ENCODE results near the gene FCRL5. TPM values are rescaled to one million over a fixed set of nuclear protein-coding genes. Genes with fewer than 3 reads are reported as not detected.

FCRL5 gene
- total RNA-seq, 1 experiment from 2014 or later, result not detected

DNA sequence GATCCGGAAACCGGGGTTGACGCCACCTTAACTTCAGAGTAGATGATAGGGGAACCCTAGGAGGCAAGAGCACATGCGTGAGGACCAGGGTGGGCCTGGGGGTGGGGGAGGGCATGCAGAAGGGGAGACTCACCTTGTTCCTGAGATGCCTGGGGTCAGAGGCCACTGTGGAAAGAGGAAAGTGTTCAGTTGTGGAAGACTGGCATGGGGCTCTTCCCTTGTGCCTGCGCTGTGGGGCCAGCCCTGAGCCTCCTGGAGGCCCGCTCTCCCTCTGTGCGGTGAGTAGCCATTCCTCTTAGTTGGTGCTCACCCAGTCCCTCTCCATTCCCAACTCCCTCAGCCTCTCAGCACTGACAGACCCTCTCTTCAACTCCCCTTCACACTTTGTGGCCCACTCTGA is 36.6 kb downstream of the FCRL5 start:
- H3K27ac ChIP-seq, result no peak overlapping the region
- no peaks in the 10 kb centered on the region for H3K9me2 ChIP-seq (ENCODE audit: insufficient read depth)
- no peaks in the 10 kb centered on the region for H3K36me3 ChIP-seq (ENCODE audit: low read depth)
- BruUV-seq (replicated peaks), result no TSS peak
- no peak overlapping the region for H3K4me3 ChIP-seq
- H3K27me3 ChIP-seq (ENCODE audit: insufficient read depth, low read depth), result no peaks in the 10 kb centered on the region
- H3K4me1 ChIP-seq (replicated peaks; ENCODE audit: insufficient read depth), result no peaks in the 10 kb centered on the region
- no peaks in the 10 kb centered on the region for H3K79me2 ChIP-seq (ENCODE audit: low read depth)
- ChIA-PET POLR2A (ENCODE audit: unreplicated experiment) (no interaction called here), CTCF (no interaction called here)
- intact Hi-C loops (cut with micrococcal nuclease; ENCODE audit: unreplicated experiment), result no loop called here
- no peak overlapping the region for H3K4me2 ChIP-seq
- TF ChIP-seq CTCF (conservative IDR thresholded peaks at IDR 0.05), result no peak
- TF ChIP-seq EZH2 (IDR thresholded peaks at IDR 0.05; ENCODE audit: low read depth), result no peak
- no peaks in the 10 kb centered on the region for H4K20me1 ChIP-seq (ENCODE audit: insufficient read depth)
- H3F3A ChIP-seq (ENCODE audit: insufficient read depth, low read depth), result no peaks in the 10 kb centered on the region
- DNase-seq, result no peak
- no peaks in the 10 kb centered on the region for H3K9me3 ChIP-seq (ENCODE audit: insufficient read depth, low read depth)
- no peak overlapping the region for H2AFZ ChIP-seq

DNA sequence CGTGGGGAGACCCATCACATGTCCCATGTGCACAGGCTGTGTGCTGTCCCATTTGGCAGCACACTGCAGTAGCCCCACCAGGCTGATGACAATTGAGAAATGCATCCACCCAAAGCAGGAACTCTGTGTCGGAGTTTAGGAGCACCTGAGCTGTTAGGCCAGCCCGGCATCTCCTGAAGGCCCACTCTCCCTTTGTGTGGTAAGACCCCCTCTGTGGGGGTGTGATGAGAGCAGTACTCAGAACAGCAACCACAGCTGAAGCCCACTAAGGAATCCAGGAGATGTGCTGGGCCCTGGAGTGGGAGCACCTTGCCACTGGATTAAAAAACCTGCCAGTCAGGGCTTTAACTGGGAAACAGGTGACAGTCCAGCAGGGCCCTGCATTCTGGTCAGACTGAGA is 37.2 kb downstream of the FCRL5 start:
- H3K9me3 ChIP-seq (ENCODE audit: insufficient read depth, low read depth), result no peaks in the 10 kb centered on the region
- no peaks in the 10 kb centered on the region for H4K20me1 ChIP-seq (ENCODE audit: insufficient read depth)
- intact Hi-C loops (cut with micrococcal nuclease; ENCODE audit: unreplicated experiment), result no loop called here
- H3K36me3 ChIP-seq (ENCODE audit: low read depth), result no peaks in the 10 kb centered on the region
- H3K9me2 ChIP-seq (ENCODE audit: insufficient read depth), result no peaks in the 10 kb centered on the region
- H3K4me2 ChIP-seq, result no peak overlapping the region
- ChIA-PET CTCF (no interaction called here), POLR2A (ENCODE audit: unreplicated experiment) (no interaction called here)
- DNase-seq, result no peak
- H3K27me3 ChIP-seq (ENCODE audit: insufficient read depth, low read depth), result no peaks in the 10 kb centered on the region
- no peak overlapping the region for H3K27ac ChIP-seq
- no peaks in the 10 kb centered on the region for H3K4me1 ChIP-seq (replicated peaks; ENCODE audit: insufficient read depth)
- H2AFZ ChIP-seq, result no peak overlapping the region
- H3K79me2 ChIP-seq (ENCODE audit: low read depth), result no peaks in the 10 kb centered on the region
- no peaks in the 10 kb centered on the region for H3F3A ChIP-seq (ENCODE audit: insufficient read depth, low read depth)
- no TSS peak for BruUV-seq (replicated peaks)
- TF ChIP-seq EZH2 (IDR thresholded peaks at IDR 0.05; ENCODE audit: low read depth) (no peak), CTCF (conservative IDR thresholded peaks at IDR 0.05) (no peak)
- no peak overlapping the region for H3K4me3 ChIP-seq

GRCh38 chr1:157512036-157512969 is 40.0 kb downstream of the FCRL5 start:
- POLR2A ChIA-PET (ENCODE audit: unreplicated experiment), result no interaction called here
- BruUV-seq (replicated peaks), result no TSS peak
- CTCF ChIA-PET, result no interaction called here

More at GRCh38 chr1:157512036-157512969, 40.0 kb downstream of the FCRL5 start:
- no peak overlapping the region for H3K27ac ChIP-seq
- no peaks in the 10 kb centered on the region for H3K4me1 ChIP-seq (replicated peaks; ENCODE audit: insufficient read depth)
- H3F3A ChIP-seq (ENCODE audit: insufficient read depth, low read depth), result no peaks in the 10 kb centered on the region
- H3K36me3 ChIP-seq (ENCODE audit: low read depth), result no peaks in the 10 kb centered on the region
- DNase-seq, result no peak
- no peak overlapping the region for H3K4me3 ChIP-seq
- 0 out of 2 replicates have a peak, but pooled peaks cover 3% of the 10 kb centered on the region for H3K27me3 ChIP-seq (ENCODE audit: insufficient read depth, low read depth)
- TF ChIP-seq CTCF (conservative IDR thresholded peaks at IDR 0.05) (no peak), EZH2 (IDR thresholded peaks at IDR 0.05; ENCODE audit: low read depth) (no peak)
- H3K9me3 ChIP-seq (ENCODE audit: insufficient read depth, low read depth), result no peaks in the 10 kb centered on the region
- H2AFZ ChIP-seq, result no peak overlapping the region
- H3K4me2 ChIP-seq, result no peak overlapping the region
- H4K20me1 ChIP-seq (ENCODE audit: insufficient read depth), result no peaks in the 10 kb centered on the region
- H3K79me2 ChIP-seq (ENCODE audit: low read depth), result no peaks in the 10 kb centered on the region
- intact Hi-C loops (cut with micrococcal nuclease; ENCODE audit: unreplicated experiment), result no loop called here
- no peaks in the 10 kb centered on the region for H3K9me2 ChIP-seq (ENCODE audit: insufficient read depth)
